KBM-7 (cell line): ENCODE data around the gene N4BP3.
"Not testable (repeated sequence)": the region's sequence is repeated elsewhere in the genome, so short reads cannot be mapped to it uniquely, and the experiment has no call there.

ENCODE experiments used
- DNase-seq: peaks from one replicate; pipeline ENCODE4 v3.0.0-alpha.2; 2015
- in situ Hi-C: fragments of 300-500 bp; cut with MboI; formaldehyde crosslinking; loops from 2 replicates; pipeline ENCODE4 v1.14.3; 2020; ENCODE audit warnings: low sequenced_read_pairs, low pct_unique_long_range_greater_than_20kb, mixed read lengths

The N4BP3 gene, protein sequence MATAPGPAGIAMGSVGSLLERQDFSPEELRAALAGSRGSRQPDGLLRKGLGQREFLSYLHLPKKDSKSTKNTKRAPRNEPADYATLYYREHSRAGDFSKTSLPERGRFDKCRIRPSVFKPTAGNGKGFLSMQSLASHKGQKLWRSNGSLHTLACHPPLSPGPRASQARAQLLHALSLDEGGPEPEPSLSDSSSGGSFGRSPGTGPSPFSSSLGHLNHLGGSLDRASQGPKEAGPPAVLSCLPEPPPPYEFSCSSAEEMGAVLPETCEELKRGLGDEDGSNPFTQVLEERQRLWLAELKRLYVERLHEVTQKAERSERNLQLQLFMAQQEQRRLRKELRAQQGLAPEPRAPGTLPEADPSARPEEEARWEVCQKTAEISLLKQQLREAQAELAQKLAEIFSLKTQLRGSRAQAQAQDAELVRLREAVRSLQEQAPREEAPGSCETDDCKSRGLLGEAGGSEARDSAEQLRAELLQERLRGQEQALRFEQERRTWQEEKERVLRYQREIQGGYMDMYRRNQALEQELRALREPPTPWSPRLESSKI

DNA sequence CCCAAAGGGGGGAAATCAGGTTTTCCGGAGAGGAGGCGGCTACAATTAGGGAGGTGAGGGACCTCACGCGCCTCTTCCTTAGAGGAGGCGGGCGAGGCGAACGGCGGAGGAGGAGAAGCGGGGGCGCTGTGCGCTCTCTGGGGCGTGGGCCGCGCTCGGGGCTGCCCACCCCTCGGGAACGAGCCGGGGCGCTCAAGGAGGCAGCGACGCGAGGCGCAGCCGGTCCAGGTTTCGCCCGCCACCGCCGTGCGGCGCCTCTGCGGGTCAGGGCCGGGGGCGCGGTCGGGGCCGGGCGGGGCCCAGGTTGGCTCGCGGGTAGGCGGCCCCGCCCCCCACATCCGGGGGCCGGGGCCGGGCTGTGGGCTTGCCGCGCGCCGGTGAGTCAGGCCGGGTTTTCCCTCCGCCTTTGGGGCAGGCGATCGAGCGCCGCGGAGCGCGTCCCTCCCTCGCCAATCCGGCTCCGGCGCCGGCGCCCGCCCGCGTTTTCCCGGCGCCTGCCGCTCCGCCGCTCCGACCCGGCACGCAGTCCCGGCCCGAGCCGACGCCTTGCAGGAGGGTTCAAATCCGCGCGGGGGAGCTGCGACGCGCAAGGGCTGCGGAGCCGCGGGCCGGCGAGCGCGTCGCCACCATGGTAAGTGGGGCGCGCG is at the start of gene N4BP3:
N4BP3 (plus strand) TSS at position 392 of the 647 bp plus-strand sequence. CDS start 6,052 bp downstream, outside the sequence.
- in situ Hi-C loops = no loop called here
- DNase-seq = peak; percentile 81

DNA sequence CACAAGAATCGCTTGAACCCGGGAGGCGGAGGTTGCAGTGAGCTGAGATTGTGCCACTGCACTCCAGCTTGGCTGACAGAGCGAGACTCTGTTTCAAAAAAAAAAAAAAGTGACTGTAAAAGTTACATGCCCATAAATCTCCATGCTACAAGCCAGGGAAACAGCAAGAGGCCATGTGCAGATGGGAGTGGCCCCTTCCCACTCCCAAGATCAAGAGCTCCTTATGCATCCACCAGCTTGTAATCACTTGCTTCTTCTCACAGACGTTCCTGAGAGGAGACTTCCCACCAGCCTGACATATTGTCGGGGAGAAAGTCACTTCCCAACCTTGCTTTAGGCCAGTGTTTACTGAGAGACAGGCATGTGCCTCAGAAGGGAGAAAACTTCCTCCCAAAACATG is 45.6 kb upstream of the N4BP3 start:
- in situ Hi-C loops = loop anchor here (25.0 kb wide), 1 partner anchor 455 kb away; the partner anchor contains the start of gene B4GALT7
- DNase-seq = no peak

DNA sequence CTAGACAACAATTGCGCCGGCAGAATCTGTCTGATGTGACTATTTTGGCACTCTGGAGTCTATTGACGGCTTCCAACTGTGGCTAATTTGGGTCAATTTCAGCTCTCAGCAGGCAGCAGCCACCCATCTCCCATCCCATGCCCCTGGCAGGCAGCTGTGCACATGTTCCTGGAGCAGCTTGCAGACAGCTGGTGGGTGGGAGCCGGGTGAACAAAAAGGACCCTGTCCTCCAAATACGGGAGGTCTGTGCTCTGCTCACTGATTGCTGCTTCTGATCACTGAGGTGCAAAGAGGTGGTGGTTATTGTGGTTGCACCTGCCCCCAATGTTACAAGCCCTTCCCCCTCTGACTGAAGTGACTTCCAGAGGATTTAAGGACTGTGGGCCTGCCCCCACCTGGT is 45.0 kb upstream of the N4BP3 start:
- in situ Hi-C loops = loop anchor here (25.0 kb wide), 1 partner anchor 456 kb away; the partner anchor contains the start of gene B4GALT7
- DNase-seq = no peak

GRCh38 chr5:178069909-178070308 is 43.4 kb upstream of the N4BP3 start:
- DNase-seq = peak; percentile 80
- in situ Hi-C loops = loop anchor here (10.0 to 25.0 kb wide), 2 partner anchors 85 to 458 kb away; partner anchors contain the start of genes B4GALT7 and NHP2

DNA sequence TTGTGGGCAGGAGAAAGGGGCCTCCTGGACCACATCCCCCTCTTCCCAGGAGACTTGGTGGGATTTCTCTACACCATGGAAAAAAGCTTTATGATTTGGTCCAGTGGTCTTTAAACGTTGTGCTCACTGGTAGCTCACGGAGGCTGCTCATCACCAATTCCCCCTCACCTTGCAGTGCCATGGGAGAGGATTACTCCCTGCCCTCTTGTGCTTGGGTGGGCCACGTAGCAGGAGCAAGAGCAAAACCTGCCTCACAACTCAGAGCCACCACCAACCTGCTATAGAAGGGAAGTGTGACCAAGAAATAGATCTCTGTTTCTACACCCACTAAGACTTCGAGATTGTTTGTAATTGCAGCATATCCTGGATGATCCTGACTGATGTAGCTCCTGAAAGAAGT is 42.2 kb upstream of the N4BP3 start:
- in situ Hi-C loops = loop anchor here (10.0 to 25.0 kb wide), 2 partner anchors 84 to 459 kb away; partner anchors contain the start of genes B4GALT7 and NHP2
- no peak for DNase-seq

DNA sequence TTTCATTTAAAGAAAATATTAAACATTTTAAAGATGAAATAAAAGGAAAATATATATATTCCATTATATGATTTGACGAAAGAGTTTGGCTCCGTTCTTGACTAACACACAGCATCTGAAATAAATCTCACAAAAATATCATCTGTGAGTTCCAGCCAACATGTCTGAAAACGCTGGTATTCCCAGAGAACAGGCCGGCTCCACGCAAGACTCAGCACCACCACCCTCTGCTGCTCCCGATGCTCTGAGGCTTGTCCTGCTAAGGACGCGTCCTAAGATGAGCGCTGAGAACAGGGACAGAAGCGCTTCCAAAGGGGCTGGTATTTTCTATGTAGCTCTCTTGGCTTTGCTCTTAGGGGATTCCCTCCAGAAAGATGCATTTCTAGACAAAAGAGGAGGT is 40.6 kb upstream of the N4BP3 start:
- in situ Hi-C loops = loop anchor here (10.0 to 25.0 kb wide), 2 partner anchors 82 to 460 kb away; partner anchors contain the start of genes B4GALT7 and NHP2
- DNase-seq = no peak

DNA sequence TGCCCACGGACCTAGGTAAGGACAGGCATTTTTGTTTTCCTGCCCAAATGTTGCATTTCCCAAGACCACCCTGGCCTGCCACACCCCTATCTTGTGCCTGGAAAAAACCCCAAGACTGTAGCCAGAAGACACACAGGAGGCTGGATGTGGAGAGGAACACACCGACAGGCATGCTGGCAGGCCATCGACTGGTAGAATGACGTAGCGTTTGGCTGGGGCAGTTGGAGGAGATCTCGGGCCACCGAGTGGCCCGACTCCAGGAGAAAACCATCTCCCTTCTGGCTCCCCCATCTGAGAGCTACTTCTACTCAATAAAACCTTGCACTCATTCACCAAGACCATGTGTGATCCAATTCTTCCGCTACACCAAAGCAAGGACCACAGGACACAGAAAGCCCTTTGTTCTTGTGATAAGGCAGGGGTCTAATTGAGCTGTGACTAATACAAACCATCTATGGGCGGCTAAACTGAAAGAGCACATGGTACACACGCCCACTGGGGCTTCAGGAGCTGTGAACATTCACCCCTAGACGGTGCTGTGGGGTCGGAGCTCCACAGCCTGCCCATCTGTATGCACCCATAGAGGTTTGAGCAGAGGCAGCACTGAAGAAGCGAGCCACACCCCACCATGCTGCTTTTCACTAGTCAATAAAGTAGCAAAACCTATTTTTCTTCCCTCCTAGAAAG is 38.9 kb upstream of the N4BP3 start:
- DNase-seq = no peak
- in situ Hi-C loops = loop anchor here (10.0 to 25.0 kb wide), 2 partner anchors 80 to 462 kb away; partner anchors contain the start of genes B4GALT7 and NHP2

- DNase-seq = not testable (repeated sequence)
- in situ Hi-C loops = loop anchor here (10.0 kb wide), 1 partner anchor 78 kb away; the partner anchor contains the start of gene NHP2
Measured at GRCh38 chr5:178076965-178077364, 36.4 kb upstream of the N4BP3 start.

DNA sequence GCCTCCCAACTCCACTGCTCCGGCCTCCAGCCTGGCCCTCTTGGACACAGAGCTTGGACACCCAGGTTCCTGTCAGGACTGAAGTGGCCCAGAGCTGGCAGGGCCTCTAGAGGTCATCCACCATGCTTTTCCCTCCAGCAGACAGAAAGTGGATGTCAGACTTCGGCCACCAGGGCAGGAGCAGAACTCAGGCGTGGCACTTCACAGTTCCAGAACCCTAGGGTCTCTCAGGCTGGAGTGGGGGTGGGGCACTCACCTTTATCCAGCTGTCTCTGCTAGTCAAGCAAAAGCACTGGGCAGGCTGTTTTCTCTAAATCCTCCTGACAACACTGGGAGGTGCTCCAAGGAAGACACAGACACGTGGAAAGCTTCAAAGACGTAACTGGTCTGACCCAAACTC is 35.6 kb upstream of the N4BP3 start:
- DNase-seq = no peak
- in situ Hi-C loops = loop anchor here (10.0 kb wide), 1 partner anchor 77 kb away; the partner anchor contains the start of gene NHP2

GRCh38 chr5:178078197-178079010 is 34.9 kb upstream of the N4BP3 start:
- no peak for DNase-seq
- in situ Hi-C loops = loop anchor here (10.0 kb wide), 1 partner anchor 76 kb away; the partner anchor contains the start of gene NHP2

DNA sequence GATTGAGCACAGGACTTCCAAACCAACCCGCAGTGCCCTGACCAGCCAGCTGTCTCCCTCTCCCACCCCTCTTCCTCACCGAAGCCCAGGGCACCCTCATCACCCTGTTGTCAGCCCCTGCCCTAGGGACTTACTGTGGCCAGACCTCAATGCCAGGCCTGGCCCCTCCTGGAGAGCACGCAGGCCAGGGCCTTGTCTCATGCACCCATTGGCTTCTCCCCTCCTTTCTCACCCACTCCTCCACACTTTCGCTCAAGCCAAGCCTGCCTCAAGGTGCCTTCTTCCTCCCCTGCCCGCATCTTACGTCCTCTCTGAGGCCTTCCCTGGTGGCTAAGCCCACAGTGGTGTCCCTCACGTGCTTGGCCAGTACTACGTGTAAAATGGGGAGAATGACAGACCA is 33.3 kb upstream of the N4BP3 start:
- DNase-seq = no peak
- in situ Hi-C loops = no loop called here

DNA sequence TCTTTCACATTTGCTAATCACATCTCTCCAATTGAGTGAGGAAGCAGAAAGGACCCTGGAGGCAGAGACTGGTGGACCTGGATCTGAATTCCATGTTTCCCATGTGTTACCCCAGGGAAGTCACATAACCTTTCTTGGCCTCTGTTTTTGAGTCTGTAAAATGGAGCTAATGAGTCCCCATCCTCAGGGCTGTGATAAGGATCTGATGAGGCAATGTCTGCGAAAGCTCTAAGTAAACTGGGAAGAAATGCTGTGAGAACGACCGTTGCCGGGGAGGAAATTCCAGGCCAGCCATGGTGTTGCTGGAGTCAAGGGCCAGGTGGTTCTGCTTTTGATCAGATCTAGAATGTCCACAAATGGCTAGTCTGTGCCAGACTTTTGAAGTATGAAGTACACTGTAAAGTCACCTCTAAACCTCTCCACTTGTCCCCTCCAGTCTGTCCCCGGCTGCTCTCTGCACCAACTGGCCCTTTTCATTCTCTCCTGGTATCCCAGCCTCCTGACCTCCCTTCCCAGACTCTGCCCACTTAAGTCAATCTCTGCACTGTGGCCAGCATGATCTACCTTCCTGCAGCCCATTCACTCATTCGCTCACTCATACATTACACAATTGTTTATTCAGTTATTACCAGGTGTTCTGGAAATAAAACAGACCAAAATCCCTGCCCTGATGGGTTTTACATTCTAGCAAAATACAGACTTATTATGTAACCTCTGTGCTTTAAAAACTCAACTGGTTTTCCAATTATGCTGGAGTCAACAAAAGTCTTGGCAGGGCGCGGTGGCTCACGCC is 32.5 kb upstream of the N4BP3 start:
- in situ Hi-C loops = no loop called here
- no peak for DNase-seq

DNA sequence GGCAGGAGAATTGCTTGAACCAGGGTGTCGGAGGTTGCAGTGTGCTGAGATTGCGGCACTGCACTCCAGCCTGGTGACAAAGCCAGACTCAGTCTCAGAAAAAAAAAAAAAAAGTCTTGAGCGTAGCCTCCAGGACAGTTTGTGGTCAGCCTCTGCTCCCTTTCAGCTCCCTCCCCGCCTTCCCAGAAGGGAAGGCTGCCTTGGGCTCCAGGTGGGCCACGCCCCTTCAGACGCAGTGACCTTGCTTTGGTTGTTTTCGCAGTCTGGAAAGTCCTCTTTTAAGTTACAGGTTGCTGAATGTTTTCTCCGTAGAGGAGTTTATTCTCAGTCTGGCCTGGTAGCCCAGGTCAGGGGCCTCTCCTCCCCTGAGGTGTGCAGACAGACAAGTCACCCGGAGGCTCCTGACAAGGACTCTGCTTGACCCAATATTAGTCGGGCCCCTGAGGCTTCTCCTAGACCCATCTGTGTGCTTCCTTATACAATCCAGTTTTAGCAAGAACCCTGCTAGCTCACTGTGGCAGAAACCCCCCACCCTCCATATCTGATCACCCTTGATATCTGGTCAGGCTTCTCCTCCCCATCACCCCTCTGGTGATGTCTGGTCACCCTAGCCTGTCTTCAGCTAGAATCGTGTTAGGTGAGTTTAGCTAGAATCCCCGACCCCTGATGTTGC is 31.6 kb upstream of the N4BP3 start:
- in situ Hi-C loops = no loop called here
- DNase-seq = no peak

DNA sequence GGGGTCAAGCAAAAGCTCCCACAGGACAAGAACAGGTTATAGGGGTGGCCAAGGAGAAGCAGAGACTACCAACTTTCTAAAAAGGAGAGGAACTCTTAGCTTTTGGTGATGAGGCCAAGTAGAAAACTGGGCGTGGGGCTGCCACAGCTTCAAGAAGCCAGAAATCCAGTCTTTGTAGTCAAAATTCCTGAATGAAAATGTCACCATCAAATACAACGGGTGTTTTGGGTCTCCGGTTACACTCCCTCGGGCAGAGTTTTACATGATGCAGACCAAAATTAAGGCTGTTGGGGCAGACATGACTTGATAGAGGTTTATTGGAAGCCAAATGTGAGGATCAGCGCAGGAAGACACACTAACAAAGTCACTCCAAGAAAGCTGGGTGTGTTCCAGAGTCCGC is 29.4 kb upstream of the N4BP3 start:
- in situ Hi-C loops = no loop called here

GRCh38 chr5:178085316-178085715 is 28.0 kb upstream of the N4BP3 start:
- in situ Hi-C loops = no loop called here

More for the DNA sequence above, 29.4 kb upstream of the N4BP3 start:
- DNase-seq = no peak

GRCh38 chr5:178086266-178086665 is 27.1 kb upstream of the N4BP3 start:
- no peak for DNase-seq
- in situ Hi-C loops = no loop called here

More at GRCh38 chr5:178085316-178085715, 28.0 kb upstream of the N4BP3 start:
- DNase-seq = no peak

DNA sequence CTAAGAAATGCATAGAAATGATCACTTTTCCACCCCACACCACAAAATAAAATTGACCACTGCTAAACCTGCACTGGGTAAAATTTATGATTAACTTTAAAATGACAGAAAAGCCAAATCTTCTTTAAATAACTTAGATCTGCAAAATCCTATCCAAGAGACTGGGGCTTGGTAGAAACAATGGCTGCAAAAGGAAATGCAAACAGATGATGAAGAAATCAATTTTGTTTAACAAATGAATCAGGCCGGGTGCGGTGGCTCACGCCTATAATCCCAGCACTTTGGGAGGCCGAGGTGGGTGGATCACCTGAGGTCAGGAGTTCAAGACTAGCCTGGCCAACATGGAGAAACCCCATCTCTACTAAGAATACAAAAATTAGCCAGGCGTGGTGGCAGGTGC is 26.1 kb upstream of the N4BP3 start:
- in situ Hi-C loops, DNase-seq: not testable (repeated sequence)
